ENCODE results near the gene INTS1.

GRCh38 chr7:1492640-1493039 is 11.5 kb downstream of the INTS1 start:
- TF ChIP-seq TAF1 (IDR thresholded peaks at IDR 0.05; ENCODE audit: low read depth) (no peak), CTCF (IDR thresholded peaks at IDR 0.05; ENCODE audit: poor library complexity, severe bottlenecking) (no peak), RAD21 (conservative IDR thresholded peaks at IDR 0.05) (no peak), EP300 (conservative IDR thresholded peaks at IDR 0.05; ENCODE audit: poor library complexity, severe bottlenecking) (no peak), EZH2 (IDR thresholded peaks at IDR 0.05; ENCODE audit: borderline replicate concordance, insufficient read depth, low read length, poor library complexity, severe bottlenecking) (no peak), POLR2AphosphoS5 (IDR thresholded peaks at IDR 0.05) (no peak)
